GM18520 (cell line): ENCODE data around the gene NEMP1.

Source experiments
- ATAC-seq: cut with Tn5 transposase; IDR thresholded peaks from one replicate; pipeline ENCODE4 v1.9.1; 2021; ENCODE audit not compliant: unreplicated experiment

Gene NEMP1

GRCh38 chr12:57107456-57108155, 29.0 kb upstream of the NEMP1 start:
- ATAC-seq: no peak

GRCh38 chr12:57106021-57106708, 27.6 kb upstream of the NEMP1 start:
- no peak for ATAC-seq

- no peak for ATAC-seq
These were observed 26.6 kb upstream of the NEMP1 start for GRCh38 chr12:57105011-57105753.

GRCh38 chr12:57104292-57104910, 25.8 kb upstream of the NEMP1 start:
- no peak for ATAC-seq

GRCh38 chr12:57103856-57104255, 25.3 kb upstream of the NEMP1 start:
- ATAC-seq: no peak

- ATAC-seq: no peak
These were observed 23.5 kb upstream of the NEMP1 start for GRCh38 chr12:57101892-57102695.

GRCh38 chr12:57099766-57100165, 21.2 kb upstream of the NEMP1 start:
- ATAC-seq: no peak

GRCh38 chr12:57099047-57099714, 20.6 kb upstream of the NEMP1 start:
- ATAC-seq: no peak

GRCh38 chr12:57098546-57098945, 20.0 kb upstream of the NEMP1 start:
- ATAC-seq: no peak

GRCh38 chr12:57097554-57097835, 18.9 kb upstream of the NEMP1 start:
- ATAC-seq: no peak

GRCh38 chr12:57096748-57097553, 18.4 kb upstream of the NEMP1 start:
- ATAC-seq: no peak

GRCh38 chr12:57096099-57096572, 17.5 kb upstream of the NEMP1 start:
- ATAC-seq: no peak

GRCh38 chr12:57095440-57095839, 16.8 kb upstream of the NEMP1 start:
- ATAC-seq: no peak

GRCh38 chr12:57094208-57095160, 15.9 kb upstream of the NEMP1 start:
- ATAC-seq: no peak

- no peak for ATAC-seq
These were observed 15.0 kb upstream of the NEMP1 start for GRCh38 chr12:57093415-57094207.

- no peak for ATAC-seq
These were observed 14.4 kb upstream of the NEMP1 start for GRCh38 chr12:57092876-57093414.

GRCh38 chr12:57092529-57092862, 13.9 kb upstream of the NEMP1 start:
- no peak for ATAC-seq
